Anterior cingulate cortex (tissue), 58 donors: ENCODE measurements around the gene PLEKHH2.
"Not testable (repeated sequence)": the region's sequence is repeated elsewhere in the genome, so short reads cannot be mapped to it uniquely, and the experiment has no call there.

Experiments used
- DNase-seq, 58 donors: peaks; one replicate each; lab custom pipeline; 2025; lab: John Stamatoyannopoulos, UW

The PLEKHH2 gene

GRCh38 chr2:43634604-43635306 lies 2.3 kb upstream of the PLEKHH2 start:
- DNase-seq = no peak

DNA sequence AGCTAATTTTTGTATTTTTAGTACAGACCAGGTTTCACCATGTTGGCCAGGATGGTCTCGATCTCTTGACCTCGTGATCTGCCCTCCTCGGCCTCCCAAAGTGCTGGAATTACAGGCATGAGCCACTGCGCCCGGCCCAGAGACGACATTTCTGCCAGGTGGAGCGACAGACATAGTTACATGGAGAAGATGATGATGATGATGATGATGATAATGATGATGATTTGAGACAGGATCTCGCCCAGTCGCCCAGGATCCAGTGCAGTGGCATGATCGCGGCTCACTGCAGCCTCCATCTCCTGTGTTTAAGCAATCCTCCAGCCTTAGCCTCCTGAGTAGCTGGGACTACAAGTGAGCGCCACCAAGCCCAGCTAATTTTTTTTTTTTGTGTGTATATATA lies 907 bp upstream of the PLEKHH2 start:
- DNase-seq = not testable (repeated sequence)

GRCh38 chr2:43636621-43637020 lies 439 bp upstream of the PLEKHH2 start:
- DNase-seq = no peak

- DNase-seq = no peak
Measured at GRCh38 chr2:43642363-43642762, 5.3 kb downstream of the PLEKHH2 start.

GRCh38 chr2:43643680-43644079 lies 6.6 kb downstream of the PLEKHH2 start:
- DNase-seq = no peak

GRCh38 chr2:43648994-43649701 lies 12.1 kb downstream of the PLEKHH2 start:
- DNase-seq = no peak

- no peak for DNase-seq
Measured at GRCh38 chr2:43653506-43653905, 16.4 kb downstream of the PLEKHH2 start.

DNA sequence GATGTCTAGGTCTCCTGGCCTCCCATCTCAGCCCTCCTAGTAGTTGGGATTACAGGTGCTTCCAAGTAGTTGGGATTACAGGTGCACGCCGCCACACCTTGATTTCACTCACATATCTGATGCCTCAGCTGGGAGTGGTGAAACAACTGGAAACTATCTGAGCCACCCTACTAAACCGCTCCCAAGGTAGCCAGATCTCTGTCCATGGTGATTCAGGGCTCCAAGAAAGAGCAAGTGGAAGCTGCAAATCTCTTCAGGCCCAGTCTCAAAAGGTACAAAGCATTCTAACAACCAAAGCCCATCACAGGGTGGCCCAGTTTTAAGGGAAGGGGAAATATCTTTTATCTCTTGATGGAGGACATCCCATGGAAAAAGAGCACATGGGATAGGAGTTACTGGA lies 20.2 kb downstream of the PLEKHH2 start:
- no peak for DNase-seq

GRCh38 chr2:43675646-43676321 lies 38.7 kb downstream of the PLEKHH2 start:
- no peak for DNase-seq

DNA sequence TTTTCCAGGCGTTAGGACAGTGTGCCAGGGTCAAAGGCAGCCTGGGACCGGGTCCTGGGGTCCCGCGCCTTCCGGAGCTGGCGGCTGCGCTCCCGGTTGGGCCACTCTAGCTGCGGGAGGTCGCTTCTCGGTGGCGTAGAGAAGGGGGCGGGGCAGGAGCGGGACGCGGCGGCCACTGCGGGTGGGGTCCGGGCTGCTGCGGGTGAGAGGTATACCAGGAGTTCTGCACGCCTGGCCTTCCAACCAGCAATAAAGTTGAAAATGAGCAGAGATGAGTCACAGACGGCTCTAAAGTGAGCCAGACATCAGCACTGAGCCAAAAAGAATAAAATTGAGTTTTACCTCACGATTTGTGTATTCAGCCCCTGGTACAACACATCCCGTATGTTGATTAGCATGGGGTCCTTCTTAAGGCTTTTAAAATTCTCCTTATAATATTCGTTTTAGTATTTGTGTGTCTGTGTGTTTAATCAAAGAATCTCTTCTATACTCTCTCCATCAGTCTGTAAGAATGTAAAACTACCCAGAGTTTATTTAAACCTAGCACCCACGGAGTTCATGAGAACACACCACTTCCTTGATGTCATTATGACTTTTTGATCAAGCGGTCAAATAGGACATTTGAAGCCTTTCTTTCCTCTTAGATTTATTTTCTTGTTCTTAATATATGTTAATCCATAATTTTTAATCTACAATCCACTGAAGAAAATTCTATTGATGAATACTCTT lies 39.4 kb downstream of the PLEKHH2 start, which contains the start of gene C1GALT1C1L:
Gene C1GALT1C1L (minus strand): TSS at position 108 of the 729 bp plus-strand sequence. CDS start 107 bp downstream, at position 1.
- DNase-seq = peak in 35 of 58 donors; percentile 4 to 61 (median 21)

- not testable (repeated sequence) for DNase-seq
Measured at GRCh38 chr2:43677783-43678182, 40.7 kb downstream of the PLEKHH2 start.

GRCh38 chr2:43685357-43685756 lies 48.3 kb downstream of the PLEKHH2 start:
- no peak for DNase-seq

DNA sequence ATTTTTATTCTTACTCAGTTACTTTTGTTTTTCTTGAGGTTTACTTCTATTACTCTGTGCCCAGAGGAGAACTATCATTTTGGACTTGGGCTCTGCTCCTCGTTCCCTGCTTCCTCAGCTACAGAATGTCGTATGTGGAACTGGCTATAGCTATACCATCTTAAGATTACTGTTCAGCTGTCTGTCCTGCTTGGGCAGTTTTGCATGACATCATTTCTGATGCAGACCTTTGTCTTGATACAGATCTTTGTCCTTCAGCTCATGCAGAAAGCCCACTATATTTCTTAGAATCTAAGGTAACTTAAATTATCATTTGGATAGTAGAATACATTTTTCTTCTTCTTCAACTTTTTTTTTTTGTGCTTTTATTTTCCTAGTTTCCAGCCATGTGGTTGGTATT lies 52.9 kb downstream of the PLEKHH2 start:
- DNase-seq = no peak

- DNase-seq = no peak
Measured at GRCh38 chr2:43692428-43692994, 55.5 kb downstream of the PLEKHH2 start.

- not testable (repeated sequence) for DNase-seq
Measured at GRCh38 chr2:43698140-43698539, 61.1 kb downstream of the PLEKHH2 start.

DNA sequence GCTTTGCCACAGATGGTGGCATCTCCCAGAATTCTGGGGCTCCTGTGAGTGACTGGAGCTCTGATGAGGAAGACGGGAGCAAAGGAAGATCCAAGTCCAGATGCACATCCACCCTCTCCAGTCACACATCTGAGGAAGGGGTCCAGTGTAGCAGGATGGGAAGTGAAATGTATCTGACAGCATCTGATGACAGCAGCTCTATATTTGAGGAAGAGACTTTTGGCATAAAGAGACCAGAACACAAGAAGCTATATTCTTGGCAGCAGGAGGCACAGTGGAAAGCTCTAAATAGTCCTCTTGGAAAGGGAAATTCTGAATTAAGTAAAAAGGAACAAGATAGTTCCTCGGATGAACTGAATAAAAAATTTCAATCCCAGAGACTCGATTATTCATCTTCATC lies 62.7 kb downstream of the PLEKHH2 start:
- DNase-seq = peak in 13 of 58 donors; percentile 3 to 46 (median 27)

DNA sequence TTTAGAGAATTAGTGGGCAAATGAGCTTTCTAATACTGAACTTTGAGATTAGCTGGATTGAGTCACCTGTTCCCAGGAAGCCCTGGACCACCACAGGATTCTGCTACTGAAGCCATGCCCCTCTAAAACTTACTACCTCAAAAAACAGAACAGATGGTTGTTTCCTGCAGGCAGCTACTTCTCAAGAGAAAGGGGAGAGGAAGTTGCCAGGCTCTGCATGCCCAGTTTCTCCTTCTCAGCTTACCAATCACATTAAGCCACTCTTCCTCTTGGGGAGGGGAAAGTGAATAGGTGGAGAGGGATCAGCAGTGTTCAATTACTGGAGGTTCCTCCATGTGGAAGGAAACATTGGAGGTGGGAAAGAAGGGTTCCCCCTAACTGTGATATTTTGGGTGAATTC lies 64.1 kb downstream of the PLEKHH2 start:
- no peak for DNase-seq

- peak in 3 of 58 donors; percentile 7 to 20 (median 9) for DNase-seq
Measured at GRCh38 chr2:43707255-43708015, 70.4 kb downstream of the PLEKHH2 start.

DNA sequence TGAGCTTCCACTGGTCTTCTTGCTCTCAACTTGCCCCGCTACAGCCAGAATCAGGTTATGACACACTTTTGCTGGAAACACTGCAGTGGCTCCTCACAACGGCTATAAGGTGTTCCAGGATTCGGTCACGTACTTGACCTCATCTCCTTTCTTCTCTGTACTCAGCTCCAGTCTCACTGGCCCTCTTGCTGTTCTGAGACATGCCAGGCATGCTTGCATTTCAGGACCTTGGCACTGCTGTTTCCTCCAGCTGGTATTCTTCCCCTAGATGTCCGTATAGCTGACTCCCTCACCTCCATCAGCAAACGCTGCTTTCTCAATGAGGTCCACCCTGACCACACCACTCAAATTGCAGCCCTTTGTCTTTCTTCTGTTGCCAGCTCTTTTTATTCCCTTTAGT lies 71.1 kb downstream of the PLEKHH2 start:
- DNase-seq = no peak

DNA sequence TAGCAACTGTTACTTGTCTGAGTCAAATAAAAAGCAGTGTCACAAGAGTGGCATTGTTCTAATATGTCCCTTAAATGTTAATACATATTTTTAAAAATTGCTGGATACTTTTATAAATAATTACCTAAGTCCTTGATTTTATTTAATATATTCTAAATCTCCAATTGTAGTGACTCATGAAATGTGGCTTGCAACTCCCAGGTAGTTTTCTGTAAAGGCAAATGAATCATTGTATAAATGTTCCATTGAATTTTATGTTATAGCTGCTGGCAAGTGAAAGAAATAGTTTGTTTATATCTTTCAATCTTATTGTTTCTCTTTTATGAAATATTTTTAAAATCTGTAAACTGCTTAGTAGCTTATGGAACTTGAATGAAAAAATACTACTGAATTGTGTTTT lies 71.8 kb downstream of the PLEKHH2 start:
- no peak for DNase-seq
